ENCODE data around the gene SCN3A. TPM values are rescaled to one million over a fixed set of nuclear protein-coding genes. Genes with fewer than 3 reads are reported as not detected.

SCN3A gene
- total RNA-seq, 1 donor from 2014 or later, result 2.2 TPM

DNA sequence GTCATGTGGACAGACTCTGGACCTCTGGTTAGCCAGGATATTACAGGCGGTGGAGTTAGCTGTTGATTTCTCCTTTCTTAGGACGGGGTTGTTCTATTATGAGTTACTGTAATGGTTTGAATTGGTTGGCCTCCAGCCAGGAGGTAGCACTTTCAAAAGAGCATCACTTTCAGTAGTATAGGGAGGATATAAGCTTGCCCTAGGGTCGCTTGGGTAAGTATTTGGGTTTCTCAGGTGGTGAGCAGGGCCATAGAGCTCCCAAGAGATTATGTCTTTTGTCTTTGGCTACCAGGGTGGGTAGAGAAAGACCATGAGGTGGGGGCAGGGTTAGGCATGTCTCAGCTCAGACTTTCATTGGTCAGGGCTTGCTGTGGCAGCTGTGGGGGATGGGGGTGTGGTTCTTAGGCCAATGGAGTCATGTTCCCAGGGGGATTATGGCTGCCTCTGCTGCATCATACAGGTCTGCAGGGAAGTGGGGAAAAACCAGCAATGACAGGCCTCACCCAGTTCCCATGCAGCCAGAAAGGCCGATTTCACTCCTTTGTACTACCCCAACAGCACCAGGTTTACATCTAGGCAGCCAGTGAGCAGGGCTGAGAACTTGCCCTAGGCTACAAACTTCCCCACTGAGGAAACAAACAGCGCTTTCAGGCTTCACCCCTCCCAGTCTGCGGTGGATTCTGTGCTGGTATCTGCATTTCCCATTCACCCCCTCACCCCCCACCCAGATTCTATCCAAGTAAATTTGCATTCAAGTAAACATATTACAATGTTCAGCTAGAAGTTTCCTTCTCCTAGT, 159.1 kb downstream of the SCN3A start:
- ATAC-seq (ENCODE audit: low read depth) (no peak), DNase-seq (no peak)
- Mint-ChIP-seq H3K27ac (no peak overlapping the region), H3K27me3 (peaks cover 3% of the 10 kb centered on the region), H3K9me3 (no peaks in the 10 kb centered on the region), H3K4me3 (no peak overlapping the region), H3K36me3 (ENCODE audit: low read depth) (no peaks in the 10 kb centered on the region), H3K4me1 (no peaks in the 10 kb centered on the region)
- intact Hi-C loops (cut with micrococcal nuclease), result no loop called here
- CTCF ChIA-PET, result no interaction called here
- TF ChIP-seq, protein P1, sequence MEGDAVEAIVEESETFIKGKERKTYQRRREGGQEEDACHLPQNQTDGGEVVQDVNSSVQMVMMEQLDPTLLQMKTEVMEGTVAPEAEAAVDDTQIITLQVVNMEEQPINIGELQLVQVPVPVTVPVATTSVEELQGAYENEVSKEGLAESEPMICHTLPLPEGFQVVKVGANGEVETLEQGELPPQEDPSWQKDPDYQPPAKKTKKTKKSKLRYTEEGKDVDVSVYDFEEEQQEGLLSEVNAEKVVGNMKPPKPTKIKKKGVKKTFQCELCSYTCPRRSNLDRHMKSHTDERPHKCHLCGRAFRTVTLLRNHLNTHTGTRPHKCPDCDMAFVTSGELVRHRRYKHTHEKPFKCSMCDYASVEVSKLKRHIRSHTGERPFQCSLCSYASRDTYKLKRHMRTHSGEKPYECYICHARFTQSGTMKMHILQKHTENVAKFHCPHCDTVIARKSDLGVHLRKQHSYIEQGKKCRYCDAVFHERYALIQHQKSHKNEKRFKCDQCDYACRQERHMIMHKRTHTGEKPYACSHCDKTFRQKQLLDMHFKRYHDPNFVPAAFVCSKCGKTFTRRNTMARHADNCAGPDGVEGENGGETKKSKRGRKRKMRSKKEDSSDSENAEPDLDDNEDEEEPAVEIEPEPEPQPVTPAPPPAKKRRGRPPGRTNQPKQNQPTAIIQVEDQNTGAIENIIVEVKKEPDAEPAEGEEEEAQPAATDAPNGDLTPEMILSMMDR (IDR thresholded peaks at IDR 0.05), result no peak
- POLR2A ChIA-PET, result no interaction called here

Other genes with a start within 250 kb of the SCN3A start
- 2.2 and 2.6 TPM in 2 replicates for gene SLC38A11, start 248.5 kb downstream of the SCN3A start, total RNA-seq
- gene SCN2A, start 35.4 kb upstream of the SCN3A start, total RNA-seq, result 0.16 TPM in 1 of 2 replicates, not detected in the other

Data from activated B cell treated with CpG ODN at 0.5 μM for 24 hours (primary cell).